GM21423 (cell line): ENCODE data around the gene IL18R1.
A peak's percentile ranks its signal among the peaks of the same experiment; 100 is the strongest.

Experiments used
- ATAC-seq: cut with Tn5 transposase; IDR thresholded peaks from one replicate; pipeline ENCODE4 v1.9.1; 2021; ENCODE audit warnings: mild to moderate bottlenecking, moderate library complexity; ENCODE audit not compliant: unreplicated experiment

Gene IL18R1

DNA sequence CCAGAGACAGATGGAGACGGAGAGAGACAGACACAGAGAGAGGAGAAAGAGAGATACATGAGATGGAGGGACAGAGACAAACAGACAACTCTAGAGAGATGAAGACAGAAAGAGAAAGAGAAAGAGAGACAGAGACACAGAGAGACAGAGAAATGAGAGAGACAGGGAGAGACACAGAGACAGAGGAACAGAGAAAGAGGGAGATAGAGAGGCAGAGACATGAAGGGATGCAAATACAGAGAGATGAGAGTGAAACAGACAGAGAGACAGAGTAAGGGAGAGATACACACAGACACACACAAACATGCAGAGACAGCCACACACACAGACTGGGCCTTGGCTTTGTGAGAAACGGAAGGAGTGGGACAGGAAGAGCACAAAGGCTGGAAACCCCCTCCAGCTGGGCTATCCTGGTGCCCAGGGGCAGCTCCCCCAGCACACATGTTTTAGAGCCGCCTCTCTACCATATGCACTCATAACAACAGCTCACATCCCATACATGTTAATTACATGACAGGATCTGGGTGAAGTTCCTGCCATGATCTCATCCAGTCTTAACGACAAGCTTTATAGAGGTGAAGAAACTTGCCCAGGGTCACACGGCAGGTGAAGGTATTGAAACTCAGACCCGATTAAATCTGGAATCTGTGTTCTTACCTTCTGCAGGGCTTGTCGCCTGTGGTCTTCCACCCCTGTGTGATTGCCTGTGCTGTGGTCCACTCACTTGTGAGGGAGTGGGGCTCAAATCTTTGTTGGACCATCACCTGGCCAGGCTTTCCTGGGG lies 32.4 kb downstream of the IL18R1 start:
- ATAC-seq = peak; percentile 42

DNA sequence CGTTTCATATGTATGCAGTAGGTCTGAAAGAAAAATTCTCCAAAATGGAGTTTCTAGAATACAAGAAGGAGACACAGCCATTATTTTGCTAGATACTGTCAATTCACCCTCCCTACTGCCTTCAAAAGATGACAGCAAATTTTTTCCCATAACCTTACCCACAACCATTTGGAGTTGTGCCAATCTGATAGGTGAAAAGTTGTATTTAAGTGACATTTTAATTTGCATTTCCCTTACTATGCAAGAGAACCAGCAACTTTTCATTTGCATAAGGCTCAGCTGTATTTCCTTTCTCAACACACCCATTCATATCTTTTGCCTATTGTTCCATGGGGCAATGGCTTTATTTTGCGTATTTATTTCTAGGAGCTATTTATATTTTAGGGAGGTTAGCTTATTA lies 36.0 kb downstream of the IL18R1 start:
- no peak for ATAC-seq

DNA sequence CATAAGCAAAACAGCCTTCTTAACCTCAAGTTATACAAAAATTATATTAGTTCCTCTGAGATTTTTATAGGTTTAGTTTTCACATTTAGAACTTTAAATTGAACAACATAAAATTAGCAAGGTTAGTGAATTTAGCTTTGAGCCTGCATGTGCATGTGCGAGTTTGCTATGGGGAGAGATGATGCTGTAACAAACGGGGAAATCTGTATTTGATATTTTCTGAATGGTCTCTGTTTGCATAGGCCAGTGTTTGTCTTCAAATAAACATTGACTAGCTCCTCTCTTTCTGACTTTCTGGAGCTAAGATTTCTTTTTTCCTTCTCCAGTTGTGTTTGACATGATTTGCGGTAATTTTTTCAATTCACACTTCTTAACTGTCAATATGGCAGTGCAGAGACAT lies 36.5 kb downstream of the IL18R1 start:
- no peak for ATAC-seq

DNA sequence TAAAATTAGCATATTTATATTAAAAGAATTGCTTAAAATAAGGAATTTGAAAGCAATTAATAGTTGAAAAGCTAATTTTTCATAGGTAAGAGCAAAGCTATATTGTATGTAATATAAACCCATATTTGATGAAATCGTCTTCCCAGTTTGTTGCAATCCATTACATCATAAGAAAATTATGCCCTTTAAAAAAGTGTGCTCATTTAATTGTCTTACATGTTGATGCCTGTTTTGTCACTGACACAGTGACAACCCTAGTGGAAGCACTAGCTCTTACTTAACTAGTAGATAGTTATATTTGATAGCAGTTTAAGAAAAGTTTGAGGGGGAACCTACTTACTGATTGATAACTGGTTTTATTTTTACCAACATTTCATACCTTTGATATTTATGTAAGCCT lies 37.3 kb downstream of the IL18R1 start:
- ATAC-seq = no peak

DNA sequence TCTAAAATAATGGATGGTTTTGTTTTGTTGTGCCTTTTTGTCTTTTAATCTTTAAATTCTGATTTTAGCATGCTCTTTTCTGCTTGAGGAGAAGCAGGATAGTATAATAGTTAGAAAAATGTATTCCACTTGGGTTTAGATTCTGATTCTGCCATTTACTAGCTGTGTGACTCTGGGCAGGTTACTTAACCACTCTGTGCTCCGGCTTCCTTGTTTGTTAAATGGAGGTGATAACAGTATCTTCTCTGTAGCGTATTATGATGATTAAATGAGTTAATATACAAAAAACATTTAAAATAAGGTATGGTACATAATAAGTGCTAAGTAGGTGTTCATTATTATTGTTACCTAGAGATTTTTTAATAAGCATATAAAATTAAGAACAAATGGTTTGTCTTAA lies 40.4 kb downstream of the IL18R1 start:
- no peak for ATAC-seq

DNA sequence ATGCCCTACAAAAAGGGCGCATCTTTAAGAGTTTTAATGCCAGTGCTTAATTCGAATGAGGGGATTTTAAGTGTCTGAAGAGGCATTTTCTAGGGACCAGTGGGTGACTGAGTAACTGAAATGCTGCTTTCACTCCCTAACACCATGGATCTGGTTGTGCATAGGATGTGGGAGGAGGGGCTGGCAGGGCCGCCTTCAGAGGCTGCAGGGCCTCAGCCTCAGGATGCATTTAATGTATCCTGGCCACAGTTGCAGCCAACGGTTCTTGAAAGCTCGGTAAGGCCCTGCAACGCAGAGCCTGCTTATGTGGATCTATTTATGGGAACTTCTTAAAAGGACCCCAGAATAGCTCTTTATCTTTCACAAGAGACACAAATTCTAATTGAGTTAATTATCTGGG lies 41.6 kb downstream of the IL18R1 start:
- ATAC-seq = no peak

DNA sequence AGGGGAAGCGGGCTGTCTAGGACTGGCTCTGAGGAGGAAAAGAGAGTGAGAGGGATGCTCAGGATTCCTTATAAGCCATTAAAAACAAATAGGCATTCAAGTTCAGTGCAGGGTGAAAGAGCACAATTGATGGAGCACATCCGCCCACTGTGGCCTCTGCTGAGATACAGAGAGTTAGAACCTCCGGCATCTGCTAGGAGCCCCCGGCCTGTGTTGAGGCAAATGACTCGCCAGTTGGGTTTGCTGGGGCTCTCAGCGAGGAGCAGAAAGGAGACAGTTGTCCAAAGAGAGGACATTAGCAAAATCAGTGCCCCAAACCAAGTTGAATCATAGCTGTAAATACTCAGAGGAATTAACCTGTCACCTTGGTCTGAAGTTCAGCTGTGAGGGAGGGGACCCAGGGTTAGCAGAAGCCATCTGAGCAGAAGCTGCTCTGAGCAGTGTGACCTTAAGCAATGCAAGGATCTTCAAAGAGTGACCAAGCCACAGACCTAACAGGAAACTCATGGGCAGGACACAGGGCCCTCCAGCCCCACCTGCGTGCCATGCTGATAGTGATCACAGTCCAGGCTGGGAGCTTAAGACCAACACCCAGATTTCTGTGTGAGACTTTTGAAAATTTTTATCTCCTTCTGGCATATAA lies 44.0 kb downstream of the IL18R1 start:
- no peak for ATAC-seq

DNA sequence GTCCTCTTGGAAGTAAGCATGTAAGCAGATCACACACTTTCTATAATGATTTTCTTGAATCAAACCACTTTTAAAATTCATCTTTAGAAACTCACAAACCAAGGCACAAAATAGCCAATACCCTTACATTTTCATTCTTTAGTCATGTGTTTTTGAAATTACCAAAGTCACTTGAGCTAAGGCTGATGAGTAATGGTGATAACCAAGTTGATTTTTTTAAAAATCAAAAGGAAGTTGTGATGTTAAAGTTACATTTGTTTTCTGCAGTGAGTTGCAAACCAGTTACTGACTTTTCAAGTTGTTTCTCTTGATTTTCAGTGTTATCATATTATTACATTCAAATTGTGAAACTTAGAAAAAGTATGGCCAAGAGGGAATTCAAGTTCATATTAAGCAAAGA lies 45.9 kb downstream of the IL18R1 start:
- no peak for ATAC-seq

DNA sequence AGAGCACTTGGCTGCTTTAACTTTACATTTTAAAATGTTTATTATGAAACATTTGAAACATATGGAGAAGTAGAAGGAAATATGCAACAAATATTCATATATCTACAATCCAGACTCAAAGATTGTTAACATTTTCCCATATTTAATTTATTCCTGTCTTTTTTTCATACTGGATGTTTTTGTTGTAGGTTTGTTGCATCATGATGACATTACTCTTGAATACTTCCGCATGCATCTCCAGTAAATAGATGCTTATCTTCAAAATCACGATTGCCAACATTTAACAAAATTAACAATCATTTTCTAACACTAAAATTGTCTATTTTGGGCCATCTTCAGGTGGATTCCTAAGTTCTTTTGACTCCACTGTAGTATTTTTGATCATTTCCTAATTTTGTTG lies 46.3 kb downstream of the IL18R1 start:
- ATAC-seq = no peak

DNA sequence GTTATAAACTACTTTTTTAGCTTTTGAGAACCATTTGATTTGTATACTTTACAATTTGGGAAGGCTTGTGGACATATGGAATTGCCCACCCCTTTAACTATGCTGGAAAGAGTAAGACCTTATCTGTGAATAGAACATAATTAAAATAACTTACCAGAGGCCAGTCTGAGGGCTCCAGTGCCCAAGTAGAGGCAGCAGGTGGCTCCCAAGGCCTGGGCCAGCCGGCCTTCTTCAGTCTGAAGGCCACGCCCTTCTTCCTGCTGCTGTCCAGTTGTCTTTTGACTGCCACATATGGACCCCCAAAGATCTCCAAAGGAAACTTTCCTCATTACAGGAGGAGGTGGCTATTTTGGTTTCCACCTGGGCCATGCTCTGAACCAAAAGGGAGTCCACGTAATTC lies 55.4 kb downstream of the IL18R1 start:
- no peak for ATAC-seq

DNA sequence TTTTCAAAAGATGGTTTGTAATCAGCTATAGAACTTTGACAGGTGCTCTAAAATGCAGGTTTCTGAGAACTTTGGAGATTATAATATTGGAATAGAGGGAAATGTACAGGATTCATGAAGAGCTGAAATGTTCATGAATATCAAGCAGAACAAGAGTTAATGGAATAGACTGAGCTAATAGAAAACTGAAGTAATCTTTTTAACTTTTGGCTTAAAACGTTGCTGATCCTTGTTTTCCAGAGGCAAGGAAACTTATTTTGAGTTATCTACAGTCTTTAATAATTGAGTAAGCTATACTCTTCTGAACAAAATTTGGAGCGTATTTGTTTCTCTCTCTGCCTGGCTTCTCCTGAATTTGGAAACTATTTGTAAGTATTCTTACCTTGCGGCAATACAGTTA lies 56.6 kb downstream of the IL18R1 start:
- no peak for ATAC-seq

DNA sequence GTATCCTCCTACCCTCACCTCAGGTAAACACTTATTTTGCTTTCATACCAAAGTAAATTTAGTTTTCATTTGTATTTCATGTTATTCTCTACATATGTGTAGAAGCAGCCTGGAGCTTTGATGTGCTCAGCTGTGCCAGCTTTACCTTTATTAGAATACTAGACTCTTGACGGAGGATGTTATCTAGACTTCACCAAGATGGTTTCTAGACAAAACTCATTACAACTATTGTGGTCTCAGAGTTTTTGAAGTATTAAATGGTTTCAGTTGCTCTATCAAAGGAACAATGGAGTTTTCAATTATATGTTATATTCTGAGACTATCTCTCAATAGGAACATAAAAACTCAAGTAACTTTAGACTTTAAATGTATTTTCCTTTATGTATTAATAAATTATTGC lies 62.4 kb downstream of the IL18R1 start:
- peak; percentile 62 for ATAC-seq

DNA sequence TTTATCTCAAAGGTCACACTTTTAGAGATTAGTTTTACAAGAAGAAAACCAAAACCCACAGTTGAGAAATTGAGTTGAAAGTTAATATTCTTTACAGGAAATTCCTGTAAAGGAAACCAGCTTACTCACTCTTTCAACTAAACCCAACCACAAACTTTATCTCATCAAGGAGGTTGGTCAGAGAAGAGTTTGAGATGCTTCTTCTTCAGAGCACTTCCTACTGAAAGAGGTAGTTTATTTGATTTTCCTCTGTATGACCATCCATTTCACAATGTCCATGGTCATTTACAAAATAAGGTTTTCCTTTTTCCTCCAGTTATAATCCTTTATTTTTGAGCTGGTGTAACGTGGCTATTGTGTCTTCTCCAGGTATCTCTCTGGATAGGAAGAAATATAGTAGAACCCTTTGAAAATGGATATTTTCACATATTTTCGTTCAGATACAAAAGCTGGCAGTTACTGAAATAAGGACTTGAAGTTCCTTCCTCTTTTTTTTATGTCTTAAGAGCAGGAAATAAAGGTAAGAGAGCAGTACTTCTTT lies 62.9 kb downstream of the IL18R1 start:
- peak; percentile 88 for ATAC-seq

DNA sequence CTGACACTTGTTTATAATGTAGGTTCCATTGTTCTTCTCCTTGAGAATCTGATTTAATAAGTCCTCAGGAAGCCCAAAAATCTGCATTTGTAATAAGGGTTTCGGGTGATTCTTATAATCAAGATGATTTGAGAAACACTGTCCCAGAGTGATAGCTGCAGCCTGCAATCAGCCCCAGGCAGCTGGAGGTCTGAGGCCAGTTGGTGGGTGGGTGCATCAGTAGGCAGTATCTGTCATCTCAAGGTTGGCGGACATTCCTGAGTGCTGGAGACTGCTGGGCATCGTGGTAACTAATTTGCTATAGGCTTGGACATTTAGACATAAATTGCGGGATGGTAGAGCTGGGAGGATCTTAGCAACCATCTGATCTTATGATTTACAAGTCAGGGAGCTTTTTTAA lies 64.7 kb downstream of the IL18R1 start:
- no peak for ATAC-seq

DNA sequence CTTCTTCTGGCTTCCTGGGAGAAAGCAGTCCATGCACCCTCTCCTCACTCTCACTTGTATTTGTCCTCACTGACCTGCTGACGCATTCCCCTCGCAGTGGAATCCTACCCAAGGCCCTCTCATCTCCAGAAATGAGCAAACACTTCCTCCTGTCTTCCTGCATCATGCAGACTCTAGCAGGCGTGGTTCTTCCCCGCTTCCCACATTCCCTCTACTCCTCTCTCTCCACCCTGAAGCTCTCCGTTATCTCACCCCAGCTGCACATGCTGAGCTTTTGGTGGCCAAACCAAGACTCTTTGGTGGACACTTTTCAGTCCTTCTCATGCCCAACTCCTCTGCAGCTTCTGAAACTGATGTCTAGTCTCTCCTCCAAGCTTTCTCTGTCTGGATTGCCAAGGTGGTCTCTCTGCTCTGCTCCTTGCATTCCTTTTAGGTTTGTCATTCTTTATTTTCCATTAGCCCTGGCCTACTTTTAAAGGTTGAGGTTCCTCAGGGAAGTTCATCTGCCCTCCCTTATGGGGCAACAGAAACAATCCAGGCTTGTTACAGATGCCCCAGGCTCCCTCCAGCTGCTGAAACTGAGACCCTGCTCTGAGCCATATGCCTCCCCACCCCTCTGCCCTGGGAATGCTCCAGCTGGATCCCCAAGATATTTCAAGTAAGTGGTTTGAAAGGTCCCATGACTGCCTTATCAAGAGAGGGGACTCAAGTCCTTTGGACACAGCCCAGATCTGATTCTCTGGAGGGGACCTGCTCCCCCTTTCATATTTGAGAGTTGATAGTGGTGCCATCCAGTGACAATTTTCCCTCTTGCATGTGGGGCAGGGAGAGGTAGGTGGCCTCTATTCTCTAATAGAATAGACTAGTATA lies 66.5 kb downstream of the IL18R1 start:
- no peak for ATAC-seq

DNA sequence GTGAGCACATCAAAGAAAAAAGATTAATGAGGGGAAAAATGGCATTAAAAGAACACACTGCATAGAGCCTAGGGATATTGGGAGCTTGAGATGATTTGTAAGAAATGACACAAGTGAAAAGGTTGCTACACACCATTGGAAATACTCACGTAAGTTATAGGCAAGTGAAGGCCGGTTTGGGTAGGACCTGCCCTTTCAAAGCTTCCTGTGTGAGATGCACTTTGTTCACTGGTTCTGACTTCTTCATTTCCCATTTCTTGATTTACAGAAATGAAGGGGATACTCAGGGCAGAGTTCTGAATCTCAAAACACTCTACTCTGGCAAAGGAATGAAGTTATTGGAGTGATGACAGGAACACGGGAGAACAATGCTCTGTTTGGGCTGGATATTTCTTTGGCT lies 67.3 kb downstream of the IL18R1 start, which contains the start of gene IL18RAP:
Gene IL18RAP, plus strand, starts transcription at position 251 of the 400 bp plus-strand sequence. Its CDS starts 118 bp downstream, at position 369.
- no peak for ATAC-seq

DNA sequence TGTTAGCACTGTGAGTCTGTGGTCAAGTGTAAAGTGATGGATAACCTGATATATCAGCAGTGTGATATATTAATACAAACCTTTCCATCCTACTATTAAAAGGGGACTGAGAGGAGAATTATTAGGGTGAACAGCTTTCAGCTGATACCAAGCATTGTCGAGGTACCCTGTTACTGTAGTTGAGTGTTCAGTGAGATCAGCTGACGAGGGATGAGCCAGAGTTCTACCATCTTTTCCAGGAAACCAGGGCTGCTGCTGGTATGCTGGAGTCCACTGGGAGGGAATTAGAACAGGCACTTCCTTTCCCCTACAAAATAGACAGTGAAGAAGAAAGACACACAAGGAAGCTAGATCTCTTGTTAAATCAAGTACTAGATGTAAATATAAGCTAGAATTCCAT lies 67.8 kb downstream of the IL18R1 start:
- no peak for ATAC-seq

DNA sequence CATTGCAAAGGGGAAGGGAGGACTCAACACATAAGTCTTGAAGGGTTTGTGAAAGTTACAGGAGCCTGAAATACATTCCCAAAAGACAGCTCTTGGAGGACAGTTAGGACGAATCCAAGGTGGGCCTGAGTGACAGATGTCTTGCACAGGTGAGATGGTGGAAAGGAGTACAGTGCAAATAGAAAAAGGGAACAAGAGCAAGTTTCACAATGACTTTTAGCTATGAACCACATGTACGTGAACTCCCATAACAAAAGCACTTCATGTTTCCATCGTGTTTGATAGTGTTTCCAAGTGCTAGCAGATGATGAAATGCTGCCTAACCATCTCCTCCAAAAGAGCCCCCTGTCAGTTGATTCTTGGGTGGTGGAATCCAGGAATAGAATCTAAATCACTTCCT lies 69.2 kb downstream of the IL18R1 start:
- ATAC-seq = peak; percentile 89

DNA sequence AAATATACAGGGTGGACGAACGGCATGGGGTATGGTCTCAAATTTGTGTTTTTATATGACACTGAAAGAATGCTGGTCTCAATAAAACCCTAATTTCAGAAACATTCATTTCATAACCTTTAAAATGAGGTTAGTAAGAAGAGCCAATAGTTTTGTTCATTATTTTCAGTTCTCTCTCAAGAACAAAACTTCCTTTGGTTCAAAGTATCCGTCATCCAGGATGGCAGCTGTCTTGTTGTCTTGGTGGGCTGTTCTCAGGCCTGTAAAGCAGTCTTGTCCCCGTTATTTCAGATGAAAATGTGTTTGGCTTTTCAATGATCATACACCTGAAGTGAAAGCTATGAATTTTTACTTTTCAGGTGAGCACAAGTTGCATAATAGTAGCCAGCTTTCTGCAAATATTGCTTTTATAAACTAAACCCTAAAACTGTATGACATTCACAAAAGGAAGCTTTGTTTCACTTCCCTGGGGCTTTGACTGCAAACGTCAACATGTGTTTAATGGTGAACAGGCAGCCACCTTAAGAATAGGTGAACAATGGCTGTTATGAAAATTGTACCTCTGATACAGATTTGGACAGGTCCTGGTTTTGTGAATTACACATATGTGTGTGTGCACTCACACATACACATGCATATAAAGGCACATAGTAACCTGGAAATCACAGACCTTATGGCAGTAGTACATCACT lies 70.0 kb downstream of the IL18R1 start:
- no peak for ATAC-seq

DNA sequence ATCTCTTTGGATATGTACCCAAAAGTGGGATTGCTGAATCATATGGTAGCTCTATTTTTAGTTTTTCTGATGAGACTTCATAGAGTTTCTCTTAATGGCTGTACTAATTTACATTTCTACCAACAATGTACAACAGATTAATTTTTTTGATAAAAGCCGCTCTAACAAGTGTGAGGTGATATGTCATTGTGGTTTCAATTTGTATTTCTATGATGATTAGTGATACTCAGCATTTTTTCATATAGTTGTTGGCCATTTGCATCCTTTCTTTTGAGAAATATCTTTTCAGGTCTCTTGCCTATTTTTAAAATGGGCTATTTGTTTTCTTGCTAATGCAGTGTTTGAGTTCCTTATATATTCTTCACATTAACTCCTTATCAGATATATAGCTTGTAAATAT lies 71.7 kb downstream of the IL18R1 start:
- no peak for ATAC-seq

DNA sequence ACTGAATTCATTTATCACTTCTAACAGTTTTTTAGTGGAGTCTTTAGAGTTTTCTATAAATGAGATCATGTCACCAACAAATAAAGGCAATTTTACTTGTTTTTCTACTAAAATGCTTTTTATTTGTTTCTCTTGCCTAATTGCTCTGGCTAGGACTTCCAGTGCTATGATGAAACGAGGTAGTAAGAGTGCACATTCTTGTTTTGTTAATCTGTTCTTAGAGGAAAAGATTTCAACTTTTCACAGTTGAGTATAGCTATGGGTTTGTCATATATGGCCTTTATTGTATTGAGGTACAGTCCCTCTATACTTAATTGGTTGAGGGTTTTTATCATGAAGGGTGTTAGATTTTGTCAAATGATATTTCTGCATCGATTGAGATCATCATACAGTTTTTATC lies 73.0 kb downstream of the IL18R1 start:
- no peak for ATAC-seq
